Measurements from ENCODE around the gene FAR2.

Gene FAR2

DNA sequence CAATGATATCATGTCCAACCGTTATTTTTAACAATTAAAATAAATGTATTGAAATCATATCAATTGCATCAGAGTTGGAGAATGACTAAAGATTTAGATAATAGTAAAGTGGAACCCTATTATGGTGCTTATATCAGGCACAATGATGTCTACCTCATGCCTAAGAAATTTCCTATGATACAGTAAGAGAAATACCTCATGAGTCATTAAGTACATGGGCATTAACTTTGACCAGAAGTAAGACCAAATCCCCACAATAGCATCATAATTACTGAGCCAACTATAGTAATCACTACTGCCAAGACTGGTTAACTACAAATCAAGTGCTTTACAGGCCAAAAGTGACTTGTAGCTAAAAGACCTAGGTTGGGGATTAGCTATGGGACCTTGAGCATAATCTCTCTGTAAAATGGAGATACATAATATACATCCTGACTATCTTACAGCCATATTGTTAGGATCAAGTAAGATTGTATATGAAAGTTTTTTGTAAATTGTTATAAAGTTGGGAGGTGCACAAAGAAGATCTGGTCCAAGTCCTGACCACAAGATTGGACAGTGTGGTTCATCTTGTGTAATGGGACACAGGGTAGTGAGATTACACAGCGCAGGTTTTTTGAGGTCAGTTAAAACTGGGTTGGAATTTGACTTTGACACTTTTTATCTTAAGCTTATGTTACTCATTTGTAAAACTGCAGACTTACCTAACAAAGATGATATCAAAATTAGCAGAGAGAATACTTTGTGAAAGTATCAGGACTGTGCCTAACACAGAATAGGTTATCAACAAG, 171.4 kb downstream of the FAR2 start:
- peaks cover 11% of the 10 kb centered on the region for H3K9me3 ChIP-seq (ENCODE audit: control insufficient read depth, low read depth, low read length)
- no peak overlapping the region for H3K4me3 ChIP-seq (ENCODE audit: low read length)
- H3K27me3 ChIP-seq (ENCODE audit: control insufficient read depth, insufficient read depth, low read length) = no peaks in the 10 kb centered on the region
- H3K36me3 ChIP-seq (ENCODE audit: control insufficient read depth, low read depth, low read length) = no peaks in the 10 kb centered on the region
- H3K4me1 ChIP-seq (ENCODE audit: control insufficient read depth, low read depth, low read length) = peaks cover 13% of the 10 kb centered on the region
- no peak overlapping the region for H3K9ac ChIP-seq (ENCODE audit: low read length)
- no peak overlapping the region for H3K27ac ChIP-seq (ENCODE audit: low read length)

- peaks cover 5% of the 10 kb centered on the region for H3K4me1 ChIP-seq (ENCODE audit: control insufficient read depth, low read depth, low read length)
- H3K27me3 ChIP-seq (ENCODE audit: control insufficient read depth, insufficient read depth, low read length) = no peaks in the 10 kb centered on the region
- peaks cover 11% of the 10 kb centered on the region for H3K9me3 ChIP-seq (ENCODE audit: control insufficient read depth, low read depth, low read length)
- H3K9ac ChIP-seq (ENCODE audit: low read length) = no peak overlapping the region
- H3K36me3 ChIP-seq (ENCODE audit: control insufficient read depth, low read depth, low read length) = no peaks in the 10 kb centered on the region
- H3K4me3 ChIP-seq (ENCODE audit: low read length) = no peak overlapping the region
- no peak overlapping the region for H3K27ac ChIP-seq (ENCODE audit: low read length)
Observed at GRCh38 chr12:29322157-29322556, 173.1 kb downstream of the FAR2 start.

DNA sequence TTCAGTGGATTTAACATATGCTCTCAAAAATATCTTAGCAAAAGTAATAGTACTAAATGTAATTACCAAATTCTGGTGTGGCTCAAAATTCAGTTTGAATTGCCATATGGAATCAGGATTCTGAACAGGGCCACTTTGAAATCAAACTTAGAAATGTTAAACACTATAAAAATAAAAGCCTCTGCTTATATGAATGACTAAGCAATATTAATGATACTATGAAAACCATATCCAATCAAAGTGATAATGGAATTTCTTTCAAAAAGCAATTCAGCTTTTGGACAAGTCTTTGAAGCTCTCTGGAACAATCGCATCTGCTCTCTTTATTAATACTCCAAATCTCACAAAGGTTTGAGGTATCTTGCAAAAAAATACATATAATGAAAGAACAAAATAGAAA, 180.3 kb downstream of the FAR2 start:
- no peaks in the 10 kb centered on the region for H3K9me3 ChIP-seq (ENCODE audit: control insufficient read depth, low read depth, low read length)
- no peak overlapping the region for H3K27ac ChIP-seq (ENCODE audit: low read length)
- no peak overlapping the region for H3K9ac ChIP-seq (ENCODE audit: low read length)
- no peaks in the 10 kb centered on the region for H3K4me1 ChIP-seq (ENCODE audit: control insufficient read depth, low read depth, low read length)
- no peaks in the 10 kb centered on the region for H3K36me3 ChIP-seq (ENCODE audit: control insufficient read depth, low read depth, low read length)
- no peaks in the 10 kb centered on the region for H3K27me3 ChIP-seq (ENCODE audit: control insufficient read depth, insufficient read depth, low read length)
- H3K4me3 ChIP-seq (ENCODE audit: low read length) = no peak overlapping the region

DNA sequence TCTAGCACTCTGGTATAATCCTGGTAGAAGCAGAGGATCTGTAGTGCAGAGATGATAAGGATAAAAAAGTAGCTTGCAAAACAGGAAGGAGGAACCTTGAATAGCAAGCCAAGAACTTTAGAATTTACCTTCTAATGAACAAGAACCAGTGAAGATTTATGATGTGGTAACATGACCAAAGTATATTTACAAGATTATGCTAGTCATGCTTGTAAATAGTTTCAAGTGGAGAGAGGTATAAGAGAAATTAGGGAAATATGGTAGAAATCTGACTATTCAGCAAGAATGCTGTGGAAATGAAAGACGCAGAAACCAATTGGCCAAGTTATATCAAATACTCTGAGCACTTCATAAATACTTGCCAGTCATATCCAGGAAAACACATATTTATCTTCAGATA, 184.1 kb downstream of the FAR2 start:
- no peaks in the 10 kb centered on the region for H3K27me3 ChIP-seq (ENCODE audit: control insufficient read depth, insufficient read depth, low read length)

GRCh38 chr12:29334937-29335336, 185.9 kb downstream of the FAR2 start:
- H3K9ac ChIP-seq (ENCODE audit: low read length) = no peak overlapping the region

More for the DNA sequence above, 184.1 kb downstream of the FAR2 start:
- Histone ChIP-seq H3K4me1 (ENCODE audit: control insufficient read depth, low read depth, low read length) (no peaks in the 10 kb centered on the region), H3K9ac (ENCODE audit: low read length) (no peak overlapping the region), H3K27ac (ENCODE audit: low read length) (no peak overlapping the region), H3K4me3 (ENCODE audit: low read length) (no peak overlapping the region), H3K36me3 (ENCODE audit: control insufficient read depth, low read depth, low read length) (no peaks in the 10 kb centered on the region), H3K9me3 (ENCODE audit: control insufficient read depth, low read depth, low read length) (no peaks in the 10 kb centered on the region)

DNA sequence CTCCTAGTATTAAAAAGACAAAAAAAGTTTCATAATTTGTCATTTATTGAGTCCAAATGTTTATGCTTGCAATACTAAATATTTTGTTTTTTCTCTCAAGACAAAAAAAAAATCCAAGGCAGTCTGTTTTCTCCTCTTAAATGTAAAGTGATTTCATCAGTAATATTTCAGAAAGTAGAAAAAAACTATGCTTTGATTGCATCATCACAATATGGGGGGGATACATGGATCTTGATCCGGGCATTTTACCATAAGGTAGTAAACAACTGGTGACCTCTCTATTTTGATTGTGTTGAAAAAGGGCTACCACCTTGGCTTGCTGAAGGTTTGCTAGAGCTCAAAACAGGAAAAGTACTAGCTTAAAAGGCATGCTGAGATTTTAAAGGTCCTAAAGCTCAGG, 188.2 kb downstream of the FAR2 start:
- Histone ChIP-seq H3K4me1 (ENCODE audit: control insufficient read depth, low read depth, low read length) (no peaks in the 10 kb centered on the region), H3K36me3 (ENCODE audit: control insufficient read depth, low read depth, low read length) (peaks cover 17% of the 10 kb centered on the region), H3K27ac (ENCODE audit: low read length) (no peak overlapping the region), H3K4me3 (ENCODE audit: low read length) (no peak overlapping the region), H3K9ac (ENCODE audit: low read length) (no peak overlapping the region), H3K27me3 (ENCODE audit: control insufficient read depth, insufficient read depth, low read length) (no peaks in the 10 kb centered on the region), H3K9me3 (ENCODE audit: control insufficient read depth, low read depth, low read length) (no peaks in the 10 kb centered on the region)

More at GRCh38 chr12:29334937-29335336, 185.9 kb downstream of the FAR2 start:
- no peaks in the 10 kb centered on the region for H3K4me1 ChIP-seq (ENCODE audit: control insufficient read depth, low read depth, low read length)
- H3K27ac ChIP-seq (ENCODE audit: low read length) = no peak overlapping the region
- peaks cover 3% of the 10 kb centered on the region for H3K36me3 ChIP-seq (ENCODE audit: control insufficient read depth, low read depth, low read length)
- no peaks in the 10 kb centered on the region for H3K27me3 ChIP-seq (ENCODE audit: control insufficient read depth, insufficient read depth, low read length)
- H3K9me3 ChIP-seq (ENCODE audit: control insufficient read depth, low read depth, low read length) = no peaks in the 10 kb centered on the region
- H3K4me3 ChIP-seq (ENCODE audit: low read length) = no peak overlapping the region

DNA sequence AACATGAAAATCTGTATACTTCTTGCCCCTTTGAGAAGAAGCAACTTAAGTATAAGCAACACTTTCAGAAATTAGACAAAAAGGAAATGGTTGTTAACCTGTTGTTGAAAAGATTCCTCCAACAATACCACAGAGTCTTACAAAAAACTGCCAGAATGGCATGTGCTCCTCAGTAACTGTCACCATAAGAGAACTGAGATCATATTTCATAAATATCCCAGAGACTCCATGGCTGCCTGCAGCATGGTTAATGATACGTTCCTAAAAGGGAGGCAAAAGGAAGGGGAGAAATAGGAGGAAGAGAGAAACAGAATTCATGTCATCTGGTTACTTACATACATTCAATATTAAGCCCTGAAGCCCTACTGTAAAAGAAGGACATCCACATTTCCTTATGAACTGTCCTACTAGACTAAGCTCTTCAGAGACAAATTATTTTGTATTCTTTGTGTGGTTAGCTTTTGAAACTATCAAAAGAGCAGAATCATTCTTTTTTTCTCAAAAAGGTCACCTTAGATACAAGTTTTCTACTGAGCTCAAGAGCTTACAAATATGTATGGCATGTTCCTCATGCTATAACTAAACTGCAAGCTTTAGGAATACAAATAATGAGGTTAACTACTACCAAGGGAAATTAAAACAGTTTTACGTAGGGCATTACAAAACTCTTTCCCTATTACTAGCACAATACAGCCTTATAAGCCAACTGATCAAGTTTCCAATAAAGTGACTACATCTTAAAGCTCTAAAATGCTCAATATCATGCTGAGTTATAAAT, 194.1 kb downstream of the FAR2 start:
- H3K27ac ChIP-seq (ENCODE audit: low read length) = no peak overlapping the region
- no peaks in the 10 kb centered on the region for H3K27me3 ChIP-seq (ENCODE audit: control insufficient read depth, insufficient read depth, low read length)
- no peaks in the 10 kb centered on the region for H3K4me1 ChIP-seq (ENCODE audit: control insufficient read depth, low read depth, low read length)
- H3K9me3 ChIP-seq (ENCODE audit: control insufficient read depth, low read depth, low read length) = no peaks in the 10 kb centered on the region
- H3K36me3 ChIP-seq (ENCODE audit: control insufficient read depth, low read depth, low read length) = peaks cover 39% of the 10 kb centered on the region
- H3K4me3 ChIP-seq (ENCODE audit: low read length) = no peak overlapping the region
- H3K9ac ChIP-seq (ENCODE audit: low read length) = no peak overlapping the region

DNA sequence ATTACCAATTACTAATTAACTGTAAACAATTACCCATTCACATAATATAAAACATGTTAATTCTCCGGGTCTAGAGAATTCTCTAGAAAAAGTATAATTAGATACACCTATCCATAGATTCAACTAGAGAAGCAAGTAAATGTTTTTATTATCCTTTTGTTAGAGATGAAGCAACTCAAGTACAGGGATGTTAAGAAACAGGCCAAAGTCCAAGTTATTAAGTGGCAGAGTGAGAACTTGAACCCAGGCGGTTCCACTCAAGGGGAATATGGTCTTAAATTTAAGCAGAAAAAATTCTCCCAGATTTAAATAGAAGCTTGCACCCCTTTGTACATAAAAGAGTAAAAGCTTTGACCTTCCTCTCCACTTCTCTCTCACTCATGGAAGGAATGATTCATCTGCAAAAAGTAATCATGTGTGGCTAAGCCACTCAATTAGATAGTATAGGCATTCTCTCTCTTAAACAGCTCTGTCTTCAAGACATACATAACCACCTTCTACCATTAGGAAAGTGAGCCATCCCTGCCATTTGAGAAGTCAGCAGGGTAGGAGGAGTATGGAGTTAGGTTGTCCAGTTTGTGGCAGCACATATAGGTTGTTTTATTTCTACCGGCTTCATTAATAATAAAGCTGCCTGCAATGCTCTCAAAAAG, 197.8 kb downstream of the FAR2 start:
- H3K4me1 ChIP-seq (ENCODE audit: control insufficient read depth, low read depth, low read length) = no peaks in the 10 kb centered on the region
- H3K36me3 ChIP-seq (ENCODE audit: control insufficient read depth, low read depth, low read length) = peaks cover 27% of the 10 kb centered on the region
- H3K9ac ChIP-seq (ENCODE audit: low read length) = no peak overlapping the region
- no peaks in the 10 kb centered on the region for H3K9me3 ChIP-seq (ENCODE audit: control insufficient read depth, low read depth, low read length)
- H3K4me3 ChIP-seq (ENCODE audit: low read length) = no peak overlapping the region
- no peak overlapping the region for H3K27ac ChIP-seq (ENCODE audit: low read length)
- H3K27me3 ChIP-seq (ENCODE audit: control insufficient read depth, insufficient read depth, low read length) = no peaks in the 10 kb centered on the region

GRCh38 chr12:29350080-29350479, 201.0 kb downstream of the FAR2 start:
- H3K36me3 ChIP-seq (ENCODE audit: control insufficient read depth, low read depth, low read length) = peaks cover 21% of the 10 kb centered on the region

DNA sequence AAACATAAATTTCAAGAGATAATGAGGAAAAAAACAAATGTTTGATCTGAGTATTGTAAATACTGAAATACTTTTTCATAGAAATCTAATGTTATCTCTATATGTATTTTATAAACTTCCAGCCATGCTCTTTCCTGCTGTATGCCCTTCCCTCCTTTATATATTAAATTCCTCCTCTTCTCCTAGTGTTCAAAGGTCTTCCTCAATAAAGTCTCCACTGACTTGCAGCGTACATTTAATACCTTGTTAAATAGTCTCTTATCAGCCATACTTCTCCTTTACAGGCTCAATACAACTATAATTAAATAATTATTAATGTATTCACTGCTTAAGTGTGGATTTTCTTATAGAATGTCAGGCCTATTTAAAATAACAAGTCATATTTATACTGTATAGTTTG, 205.9 kb downstream of the FAR2 start:
- no peak overlapping the region for H3K9ac ChIP-seq (ENCODE audit: low read length)
- no peaks in the 10 kb centered on the region for H3K9me3 ChIP-seq (ENCODE audit: control insufficient read depth, low read depth, low read length)
- H3K27me3 ChIP-seq (ENCODE audit: control insufficient read depth, insufficient read depth, low read length) = no peaks in the 10 kb centered on the region
- no peak overlapping the region for H3K4me3 ChIP-seq (ENCODE audit: low read length)
- no peaks in the 10 kb centered on the region for H3K4me1 ChIP-seq (ENCODE audit: control insufficient read depth, low read depth, low read length)
- peaks cover 21% of the 10 kb centered on the region for H3K36me3 ChIP-seq (ENCODE audit: control insufficient read depth, low read depth, low read length)
- H3K27ac ChIP-seq (ENCODE audit: low read length) = no peak overlapping the region

More at GRCh38 chr12:29350080-29350479, 201.0 kb downstream of the FAR2 start:
- Histone ChIP-seq H3K27ac (ENCODE audit: low read length) (no peak overlapping the region), H3K4me3 (ENCODE audit: low read length) (no peak overlapping the region), H3K4me1 (ENCODE audit: control insufficient read depth, low read depth, low read length) (no peaks in the 10 kb centered on the region), H3K9ac (ENCODE audit: low read length) (no peak overlapping the region), H3K27me3 (ENCODE audit: control insufficient read depth, insufficient read depth, low read length) (no peaks in the 10 kb centered on the region), H3K9me3 (ENCODE audit: control insufficient read depth, low read depth, low read length) (no peaks in the 10 kb centered on the region)

DNA sequence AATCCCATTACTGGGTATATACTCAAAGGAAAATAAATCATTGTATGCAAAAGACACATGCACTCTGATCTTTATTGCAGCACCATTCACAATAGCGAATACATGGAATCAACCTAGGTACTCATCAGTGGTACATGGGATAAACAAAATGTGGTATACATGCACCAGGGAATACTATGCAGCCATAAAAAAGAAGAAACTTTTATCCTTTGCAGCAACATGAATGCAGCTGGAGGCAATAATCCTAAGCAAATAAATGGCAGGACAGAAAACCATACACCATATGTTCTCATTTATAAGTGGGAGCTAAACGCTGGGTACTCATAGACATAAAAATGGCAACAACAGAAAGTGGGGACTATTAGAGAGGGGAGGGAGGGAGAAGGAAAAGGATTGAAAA, 216.0 kb downstream of the FAR2 start:
- Histone ChIP-seq H3K27me3 (ENCODE audit: control insufficient read depth, insufficient read depth, low read length) (no peaks in the 10 kb centered on the region), H3K9ac (ENCODE audit: low read length) (no peak overlapping the region), H3K27ac (ENCODE audit: low read length) (no peak overlapping the region), H3K9me3 (ENCODE audit: control insufficient read depth, low read depth, low read length) (no peaks in the 10 kb centered on the region), H3K4me3 (ENCODE audit: low read length) (no peak overlapping the region), H3K36me3 (ENCODE audit: control insufficient read depth, low read depth, low read length) (peaks cover 34% of the 10 kb centered on the region), H3K4me1 (ENCODE audit: control insufficient read depth, low read depth, low read length) (no peaks in the 10 kb centered on the region)
